ENCODE measurements around the gene INSC. TPM values are rescaled to one million over a fixed set of nuclear protein-coding genes. Genes with fewer than 3 reads are reported as not detected.

INSC gene
- total and polyA plus RNA-seq, 9 donors, result 0.10 to 0.38 (median 0.21) TPM; not detected in 3

DNA sequence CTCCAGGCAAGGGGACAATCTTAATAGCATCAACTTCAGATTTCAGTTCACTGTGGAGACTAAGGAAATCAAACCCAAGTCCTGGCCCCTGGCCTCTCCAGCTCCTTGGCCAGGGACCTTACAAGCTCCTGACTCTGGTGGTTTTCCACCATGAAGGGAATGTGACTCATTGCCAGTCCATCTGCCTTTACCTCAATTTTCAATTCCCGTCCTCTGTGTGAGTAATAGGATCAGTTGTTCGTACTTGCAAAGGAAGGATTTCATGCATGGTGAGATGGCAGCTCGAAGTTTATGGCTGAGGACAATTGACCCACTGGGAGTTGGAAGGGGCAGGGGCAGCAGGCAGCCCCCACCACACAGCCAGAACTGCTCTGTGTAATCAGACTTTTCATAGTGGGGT is 42.5 kb downstream of the INSC start:
- WGBS, 3 donors, result 80 to 86% (median 85%) methylated on average over 3 of the region's 3 CpGs
- H3K27ac ChIP-seq, result no peak overlapping the region
- intact Hi-C loops (cut with DNase I), result no loop called here

DNA sequence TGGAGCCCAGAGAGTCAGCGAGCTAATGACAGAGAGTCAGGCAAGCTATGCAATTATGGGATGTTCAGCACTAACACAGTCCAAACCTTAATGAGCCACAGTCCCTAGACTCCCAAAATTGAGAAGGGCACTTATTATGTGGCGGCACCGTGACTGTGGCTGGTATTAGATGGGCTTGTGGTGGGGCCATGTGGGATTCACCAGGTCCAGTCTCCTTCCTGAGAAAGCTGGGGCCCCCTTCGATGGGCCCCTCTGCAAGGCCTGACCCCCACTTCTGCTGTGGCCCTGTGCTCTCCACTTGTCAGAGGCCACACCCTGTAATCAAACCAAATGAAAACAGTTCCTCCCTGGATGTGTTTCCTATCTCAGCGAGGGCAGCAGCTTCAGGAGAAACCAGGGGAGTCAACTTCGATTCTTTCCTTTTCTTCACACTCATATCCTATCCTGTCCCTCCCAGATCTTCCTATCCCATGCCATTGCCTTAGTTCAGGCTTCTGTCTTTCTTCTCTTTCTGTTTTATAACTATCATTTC is 42.9 kb downstream of the INSC start:
- intact Hi-C loops (cut with DNase I), result no loop called here
- Histone ChIP-seq H3K9me3 (no peaks in the 10 kb centered on the region), H3K4me3 (no peak overlapping the region), H3K4me1 (ENCODE audit: insufficient read depth) (no peaks in the 10 kb centered on the region), H3K27ac (no peak overlapping the region), H3K27me3 (no peaks in the 10 kb centered on the region), H3K36me3 (no peaks in the 10 kb centered on the region)
- DNase-seq, result no peak
- WGBS, 3 donors, result 80 to 83% (median 81%) methylated on average over 6 of the region's 6 CpGs
- TF ChIP-seq, protein P1, sequence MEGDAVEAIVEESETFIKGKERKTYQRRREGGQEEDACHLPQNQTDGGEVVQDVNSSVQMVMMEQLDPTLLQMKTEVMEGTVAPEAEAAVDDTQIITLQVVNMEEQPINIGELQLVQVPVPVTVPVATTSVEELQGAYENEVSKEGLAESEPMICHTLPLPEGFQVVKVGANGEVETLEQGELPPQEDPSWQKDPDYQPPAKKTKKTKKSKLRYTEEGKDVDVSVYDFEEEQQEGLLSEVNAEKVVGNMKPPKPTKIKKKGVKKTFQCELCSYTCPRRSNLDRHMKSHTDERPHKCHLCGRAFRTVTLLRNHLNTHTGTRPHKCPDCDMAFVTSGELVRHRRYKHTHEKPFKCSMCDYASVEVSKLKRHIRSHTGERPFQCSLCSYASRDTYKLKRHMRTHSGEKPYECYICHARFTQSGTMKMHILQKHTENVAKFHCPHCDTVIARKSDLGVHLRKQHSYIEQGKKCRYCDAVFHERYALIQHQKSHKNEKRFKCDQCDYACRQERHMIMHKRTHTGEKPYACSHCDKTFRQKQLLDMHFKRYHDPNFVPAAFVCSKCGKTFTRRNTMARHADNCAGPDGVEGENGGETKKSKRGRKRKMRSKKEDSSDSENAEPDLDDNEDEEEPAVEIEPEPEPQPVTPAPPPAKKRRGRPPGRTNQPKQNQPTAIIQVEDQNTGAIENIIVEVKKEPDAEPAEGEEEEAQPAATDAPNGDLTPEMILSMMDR (IDR thresholded peaks at IDR 0.05), result no peak
- TF ChIP-seq POLR2A (IDR thresholded peaks at IDR 0.05) (no peak), EP300 (IDR thresholded peaks at IDR 0.05) (no peak)

More for the DNA sequence above, 42.5 kb downstream of the INSC start:
- Histone ChIP-seq H3K4me1 (ENCODE audit: insufficient read depth) (no peaks in the 10 kb centered on the region), H3K36me3 (no peaks in the 10 kb centered on the region), H3K9me3 (no peaks in the 10 kb centered on the region), H3K27me3 (no peaks in the 10 kb centered on the region), H3K4me3 (no peak overlapping the region)
- TF ChIP-seq EP300 (IDR thresholded peaks at IDR 0.05) (no peak), POLR2A (IDR thresholded peaks at IDR 0.05) (no peak)
- TF ChIP-seq, protein P1 (IDR thresholded peaks at IDR 0.05), result no peak
- no peak for DNase-seq

DNA sequence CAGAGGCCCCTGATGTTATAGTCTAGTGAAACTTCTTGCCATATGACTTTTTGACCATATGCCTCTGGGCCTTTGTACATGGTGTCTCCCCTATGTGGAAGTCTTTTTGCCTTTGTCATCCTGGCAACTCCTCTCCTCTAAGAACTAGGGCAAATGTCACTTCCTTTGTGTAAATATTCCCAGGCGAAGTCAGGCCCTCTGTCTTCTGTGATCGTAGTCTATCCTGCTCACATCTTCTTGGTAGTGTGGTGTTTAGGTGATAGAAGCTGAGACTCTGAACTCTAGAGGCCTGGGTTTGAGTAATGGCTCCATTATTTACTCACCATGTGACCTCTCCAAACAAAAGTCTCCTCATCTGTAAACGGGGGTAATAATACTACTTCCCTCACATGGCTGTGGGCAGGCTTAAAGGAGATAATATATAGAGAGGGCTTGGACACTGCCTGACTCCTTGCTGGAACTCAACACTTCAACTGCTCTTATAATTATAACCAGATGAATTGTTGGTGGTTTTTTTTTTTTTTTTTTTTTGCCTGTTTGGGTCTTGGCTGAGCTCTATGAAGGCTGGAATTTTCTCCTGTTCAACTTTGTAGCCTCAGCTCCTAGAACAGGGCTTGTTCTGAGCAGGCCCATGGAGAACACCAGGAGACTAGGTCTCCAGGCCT is 43.8 kb downstream of the INSC start:
- WGBS, 3 donors, result 38 to 49% (median 44%) methylated on average over 3 of the region's 3 CpGs
- Histone ChIP-seq H3K36me3 (no peaks in the 10 kb centered on the region), H3K27ac (no peak overlapping the region), H3K4me1 (ENCODE audit: insufficient read depth) (no peaks in the 10 kb centered on the region), H3K27me3 (no peaks in the 10 kb centered on the region), H3K9me3 (no peaks in the 10 kb centered on the region), H3K4me3 (no peak overlapping the region)
- TF ChIP-seq POLR2A (IDR thresholded peaks at IDR 0.05) (no peak), EP300 (IDR thresholded peaks at IDR 0.05) (no peak)
- TF ChIP-seq, protein P1 (IDR thresholded peaks at IDR 0.05), result no peak
- intact Hi-C loops (cut with DNase I), result no loop called here
- DNase-seq, result no peak

DNA sequence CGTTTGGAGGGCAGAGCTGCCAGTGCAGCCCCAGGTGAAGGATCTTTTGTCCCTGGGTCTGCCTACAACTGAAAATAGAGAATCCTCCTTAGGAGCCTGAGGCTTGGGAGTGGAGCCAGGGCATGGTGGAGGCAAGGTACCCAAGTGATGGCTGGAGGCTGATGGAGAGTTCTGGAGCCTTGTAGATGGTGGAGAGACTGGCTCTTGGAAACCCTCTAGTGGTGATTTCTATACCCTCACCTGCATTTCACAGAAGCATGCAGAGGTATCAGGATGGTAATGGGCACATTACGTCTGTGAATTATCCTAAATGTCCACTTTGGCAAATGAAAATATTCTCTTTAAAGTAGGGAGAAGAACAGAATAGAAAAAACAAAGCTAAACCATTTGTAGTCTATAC is 44.4 kb downstream of the INSC start:
- Histone ChIP-seq H3K36me3 (no peaks in the 10 kb centered on the region), H3K4me1 (ENCODE audit: insufficient read depth) (no peaks in the 10 kb centered on the region), H3K9me3 (no peaks in the 10 kb centered on the region), H3K4me3 (no peak overlapping the region), H3K27ac (no peak overlapping the region), H3K27me3 (no peaks in the 10 kb centered on the region)
- TF ChIP-seq EP300 (IDR thresholded peaks at IDR 0.05), result no peak
- no peak for TF ChIP-seq POLR2A (IDR thresholded peaks at IDR 0.05)
- TF ChIP-seq, protein P1 (IDR thresholded peaks at IDR 0.05), result no peak
- DNase-seq, result no peak
- intact Hi-C loops (cut with DNase I), result no loop called here
- WGBS, 3 donors, result 51 to 83% (median 58%) methylated on average over 2 of the region's 2 CpGs

Measured in ovary (tissue), 9 donors.